SK-N-SH (cell line): ENCODE data around the gene PICALM.

Experiments used
- RAD21 ChIP-seq: IDR thresholded peaks from 2 replicates; pipeline ENCODE4 v1.6.1; 2012; ENCODE audit warnings: mild to moderate bottlenecking, low read length
- RFX5 ChIP-seq: IDR thresholded peaks from 2 replicates; pipeline ENCODE4 v1.6.1; 2012; ENCODE audit warnings: mild to moderate bottlenecking, improper control_type of control experiment, low read length
- TF ChIP-seq, protein P1 (sequence below): fragments of 200-600 bp; sonication (generic); IDR thresholded peaks from 2 replicates; pipeline ENCODE4 v1.6.1; 2017; ENCODE audit warnings: antibody characterized with exemption, mild to moderate bottlenecking, moderate library complexity
- TF ChIP-seq, protein P2 (sequence below): IDR thresholded peaks from 2 replicates; pipeline ENCODE4 v1.4.0; 2012; ENCODE audit warnings: low read depth

DNA sequence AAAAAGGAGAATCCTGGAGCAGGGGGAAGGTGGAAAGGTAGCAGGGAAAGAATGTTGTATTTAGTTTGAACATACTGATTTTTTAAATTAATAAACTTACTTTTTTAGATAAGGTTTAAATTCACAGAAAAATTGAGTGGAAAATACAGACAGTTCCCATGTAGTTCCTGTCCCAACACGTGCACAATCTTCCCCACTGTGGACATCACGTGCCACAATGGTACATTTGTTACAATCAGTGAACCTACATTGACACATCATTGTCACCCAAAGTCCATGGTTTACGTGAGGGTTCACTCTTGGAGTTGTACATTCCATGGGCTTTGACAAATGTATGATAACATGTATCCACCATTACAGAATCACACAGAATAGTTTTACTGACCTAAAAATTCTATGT lies 10.5 kb upstream of the PICALM start:
- no peak for TF ChIP-seq RAD21
- TF ChIP-seq, protein P1, sequence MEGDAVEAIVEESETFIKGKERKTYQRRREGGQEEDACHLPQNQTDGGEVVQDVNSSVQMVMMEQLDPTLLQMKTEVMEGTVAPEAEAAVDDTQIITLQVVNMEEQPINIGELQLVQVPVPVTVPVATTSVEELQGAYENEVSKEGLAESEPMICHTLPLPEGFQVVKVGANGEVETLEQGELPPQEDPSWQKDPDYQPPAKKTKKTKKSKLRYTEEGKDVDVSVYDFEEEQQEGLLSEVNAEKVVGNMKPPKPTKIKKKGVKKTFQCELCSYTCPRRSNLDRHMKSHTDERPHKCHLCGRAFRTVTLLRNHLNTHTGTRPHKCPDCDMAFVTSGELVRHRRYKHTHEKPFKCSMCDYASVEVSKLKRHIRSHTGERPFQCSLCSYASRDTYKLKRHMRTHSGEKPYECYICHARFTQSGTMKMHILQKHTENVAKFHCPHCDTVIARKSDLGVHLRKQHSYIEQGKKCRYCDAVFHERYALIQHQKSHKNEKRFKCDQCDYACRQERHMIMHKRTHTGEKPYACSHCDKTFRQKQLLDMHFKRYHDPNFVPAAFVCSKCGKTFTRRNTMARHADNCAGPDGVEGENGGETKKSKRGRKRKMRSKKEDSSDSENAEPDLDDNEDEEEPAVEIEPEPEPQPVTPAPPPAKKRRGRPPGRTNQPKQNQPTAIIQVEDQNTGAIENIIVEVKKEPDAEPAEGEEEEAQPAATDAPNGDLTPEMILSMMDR: no peak
- TF ChIP-seq, protein P2, sequence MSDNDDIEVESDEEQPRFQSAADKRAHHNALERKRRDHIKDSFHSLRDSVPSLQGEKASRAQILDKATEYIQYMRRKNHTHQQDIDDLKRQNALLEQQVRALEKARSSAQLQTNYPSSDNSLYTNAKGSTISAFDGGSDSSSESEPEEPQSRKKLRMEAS: no peak
- TF ChIP-seq RFX5: no peak
